Activated CD8-positive, alpha-beta memory T cell treated with anti-CD3 and anti-CD28 coated beads, Interleukin-2, amount 50 U/mL, for 1 hour (primary cell): ENCODE results near the gene TALDO1.

Source experiments
- DNase-seq: peaks from one replicate; pipeline ENCODE4 v3.0.0-alpha.2; 2020; ENCODE audit errors: extremely low read depth

Gene TALDO1

GRCh38 chr11:747158-748006 is at the start of gene TALDO1:
TALDO1 (plus strand) TSS chr11:747464; CDS start chr11:747482, 18 bp downstream.
- no peak for DNase-seq

GRCh38 chr11:697811-698311 is 49.4 kb upstream of the TALDO1 start:
- no peak for DNase-seq

GRCh38 chr11:698493-699115 is 48.7 kb upstream of the TALDO1 start:
- DNase-seq = no peak

- no peak for DNase-seq
Observed at GRCh38 chr11:699116-699508, 48.2 kb upstream of the TALDO1 start.

GRCh38 chr11:699753-700152 is 47.5 kb upstream of the TALDO1 start:
- no peak for DNase-seq

- DNase-seq = no peak
Observed at GRCh38 chr11:701741-702461, 45.4 kb upstream of the TALDO1 start.

- no peak for DNase-seq
Observed at GRCh38 chr11:702462-703461, 44.5 kb upstream of the TALDO1 start.

- no peak for DNase-seq
Observed at GRCh38 chr11:703506-703905, 43.8 kb upstream of the TALDO1 start.

GRCh38 chr11:704228-704674 is 43.0 kb upstream of the TALDO1 start:
- DNase-seq = no peak

- DNase-seq = no peak
Observed at GRCh38 chr11:704781-705645, 42.3 kb upstream of the TALDO1 start.

- DNase-seq = no peak
Observed at GRCh38 chr11:705646-706438, 41.4 kb upstream of the TALDO1 start, which contains the start of gene EPS8L2. EPS8L2 (plus strand) TSS chr11:706231; CDS start chr11:709408, 3,177 bp downstream.

- DNase-seq = no peak
Observed at GRCh38 chr11:706439-706956, 40.8 kb upstream of the TALDO1 start.

GRCh38 chr11:706957-707816 is 40.1 kb upstream of the TALDO1 start:
- DNase-seq = no peak

GRCh38 chr11:707817-708420 is 39.3 kb upstream of the TALDO1 start:
- DNase-seq = no peak

GRCh38 chr11:708511-708910 is 38.8 kb upstream of the TALDO1 start:
- no peak for DNase-seq

GRCh38 chr11:709109-709997 is 37.9 kb upstream of the TALDO1 start:
- DNase-seq = no peak

GRCh38 chr11:714436-714835 is 32.8 kb upstream of the TALDO1 start:
- DNase-seq = no peak
